GM06990 (cell line): ENCODE data around the gene HDAC4.

Experiments
- DNase-seq: peaks from one replicate; pipeline ENCODE4 v3.0.0-alpha.2; 2011; ENCODE audit not compliant: insufficient read length; ENCODE audit errors: extremely low read depth
- H3K27me3 ChIP-seq: replicated peaks from 2 replicates; pipeline ENCODE4 v1.6.0; 2011; ENCODE audit warnings: low read length; ENCODE audit not compliant: control insufficient read depth, insufficient read depth
- H3K36me3 ChIP-seq: 2 replicates; pipeline ENCODE4 v1.5.1; 2011; ENCODE audit warnings: low read length; ENCODE audit not compliant: control insufficient read depth, insufficient read depth
- H3K4me3 ChIP-seq: replicated peaks from 2 replicates; pipeline ENCODE4 v1.5.1; 2011; ENCODE audit warnings: low read depth, mild to moderate bottlenecking, control low read depth, low read length
- TF ChIP-seq, protein P1 (sequence below): IDR thresholded peaks from 2 replicates; pipeline ENCODE4 v1.5.1; 2011; ENCODE audit warnings: low read length, control low read depth, mild to moderate bottlenecking, inconsistent platforms; ENCODE audit not compliant: insufficient read depth, poor library complexity, severe bottlenecking

Gene HDAC4

GRCh38 chr2:239443102-239443620 lies 42.3 kb upstream of the HDAC4 start:
- no peaks in the 10 kb centered on the region for H3K36me3 ChIP-seq
- peaks cover 2% of the 10 kb centered on the region; the same call in 1 of the 2 replicates for H3K27me3 ChIP-seq
- TF ChIP-seq, protein P1, sequence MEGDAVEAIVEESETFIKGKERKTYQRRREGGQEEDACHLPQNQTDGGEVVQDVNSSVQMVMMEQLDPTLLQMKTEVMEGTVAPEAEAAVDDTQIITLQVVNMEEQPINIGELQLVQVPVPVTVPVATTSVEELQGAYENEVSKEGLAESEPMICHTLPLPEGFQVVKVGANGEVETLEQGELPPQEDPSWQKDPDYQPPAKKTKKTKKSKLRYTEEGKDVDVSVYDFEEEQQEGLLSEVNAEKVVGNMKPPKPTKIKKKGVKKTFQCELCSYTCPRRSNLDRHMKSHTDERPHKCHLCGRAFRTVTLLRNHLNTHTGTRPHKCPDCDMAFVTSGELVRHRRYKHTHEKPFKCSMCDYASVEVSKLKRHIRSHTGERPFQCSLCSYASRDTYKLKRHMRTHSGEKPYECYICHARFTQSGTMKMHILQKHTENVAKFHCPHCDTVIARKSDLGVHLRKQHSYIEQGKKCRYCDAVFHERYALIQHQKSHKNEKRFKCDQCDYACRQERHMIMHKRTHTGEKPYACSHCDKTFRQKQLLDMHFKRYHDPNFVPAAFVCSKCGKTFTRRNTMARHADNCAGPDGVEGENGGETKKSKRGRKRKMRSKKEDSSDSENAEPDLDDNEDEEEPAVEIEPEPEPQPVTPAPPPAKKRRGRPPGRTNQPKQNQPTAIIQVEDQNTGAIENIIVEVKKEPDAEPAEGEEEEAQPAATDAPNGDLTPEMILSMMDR, result no peak
- DNase-seq, result no peak
- H3K4me3 ChIP-seq, result no peak overlapping the region

GRCh38 chr2:239442192-239442591 lies 41.4 kb upstream of the HDAC4 start:
- no peak for DNase-seq
- H3K4me3 ChIP-seq, result no peak overlapping the region
- peaks cover 2% of the 10 kb centered on the region; the same call in 1 of the 2 replicates for H3K27me3 ChIP-seq
- no peaks in the 10 kb centered on the region for H3K36me3 ChIP-seq
- TF ChIP-seq, protein P1, result no peak

DNA sequence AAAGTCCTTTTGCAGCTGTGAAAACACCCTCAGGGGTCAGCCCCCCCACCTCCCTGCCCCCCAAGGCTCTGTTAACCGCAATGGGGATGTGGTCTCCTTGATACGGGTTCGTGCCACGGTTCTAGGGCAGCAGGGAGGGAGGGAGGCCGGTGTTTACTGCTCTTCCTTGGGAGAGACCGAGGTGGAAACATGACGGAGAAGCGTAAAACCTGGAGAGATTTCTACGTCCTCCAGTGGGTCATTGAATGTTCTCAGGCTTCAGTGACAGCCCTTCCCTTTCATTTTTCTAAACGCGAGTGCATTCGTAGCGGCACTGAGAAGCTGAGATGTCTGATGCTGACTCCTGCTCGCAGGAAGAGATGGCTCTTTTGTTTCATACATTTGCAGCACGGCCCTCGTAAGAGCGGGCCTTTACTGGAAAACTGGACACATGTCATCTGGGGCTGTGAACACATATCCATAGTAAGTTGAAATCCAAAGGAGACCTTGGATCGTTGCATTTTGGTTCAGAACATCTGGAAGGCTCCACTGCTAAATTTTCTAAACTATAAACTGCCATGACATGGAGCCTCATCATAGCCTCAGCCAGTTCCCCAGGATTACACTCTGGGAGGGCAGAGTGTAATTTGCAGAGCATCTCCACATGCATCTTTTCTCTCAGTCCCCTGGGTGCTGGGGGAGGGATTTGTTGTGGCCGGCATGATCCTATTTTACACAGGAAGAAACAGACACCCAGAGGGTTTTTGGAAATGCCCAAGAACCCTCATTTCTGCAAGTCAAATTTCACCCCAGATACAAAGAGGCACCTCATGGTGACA lies 40.6 kb upstream of the HDAC4 start:
- Histone ChIP-seq H3K27me3 (peaks cover 2% of the 10 kb centered on the region; the same call in 1 of the 2 replicates), H3K4me3 (no peak overlapping the region), H3K36me3 (no peaks in the 10 kb centered on the region)
- DNase-seq, result no peak
- TF ChIP-seq, protein P1, result no peak

DNA sequence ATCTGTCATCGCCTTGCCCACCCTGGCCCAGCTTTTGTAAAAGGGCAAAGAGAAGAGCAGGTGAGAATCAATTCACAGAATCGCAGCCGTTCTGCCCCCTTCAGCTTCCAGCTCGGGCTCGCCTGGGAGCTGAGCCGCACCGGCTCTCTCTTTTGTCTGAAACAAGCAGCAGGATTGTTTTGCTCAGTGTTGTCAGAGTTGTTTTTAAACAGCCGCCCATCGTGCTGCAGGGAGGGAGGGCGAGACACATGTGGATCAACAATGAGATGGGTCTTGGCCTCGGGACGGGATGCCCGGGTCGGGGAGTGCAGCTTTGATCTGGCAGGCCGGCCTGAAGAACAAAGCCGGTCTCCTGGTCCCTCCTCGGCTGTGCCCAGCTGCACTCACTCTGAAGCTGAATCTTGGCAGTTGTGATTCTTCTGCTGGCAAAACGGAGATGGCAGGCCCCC lies 39.7 kb upstream of the HDAC4 start:
- DNase-seq, result no peak
- TF ChIP-seq, protein P1, result no peak
- no peaks in the 10 kb centered on the region; the same call in 1 of the 2 replicates for H3K27me3 ChIP-seq

DNA sequence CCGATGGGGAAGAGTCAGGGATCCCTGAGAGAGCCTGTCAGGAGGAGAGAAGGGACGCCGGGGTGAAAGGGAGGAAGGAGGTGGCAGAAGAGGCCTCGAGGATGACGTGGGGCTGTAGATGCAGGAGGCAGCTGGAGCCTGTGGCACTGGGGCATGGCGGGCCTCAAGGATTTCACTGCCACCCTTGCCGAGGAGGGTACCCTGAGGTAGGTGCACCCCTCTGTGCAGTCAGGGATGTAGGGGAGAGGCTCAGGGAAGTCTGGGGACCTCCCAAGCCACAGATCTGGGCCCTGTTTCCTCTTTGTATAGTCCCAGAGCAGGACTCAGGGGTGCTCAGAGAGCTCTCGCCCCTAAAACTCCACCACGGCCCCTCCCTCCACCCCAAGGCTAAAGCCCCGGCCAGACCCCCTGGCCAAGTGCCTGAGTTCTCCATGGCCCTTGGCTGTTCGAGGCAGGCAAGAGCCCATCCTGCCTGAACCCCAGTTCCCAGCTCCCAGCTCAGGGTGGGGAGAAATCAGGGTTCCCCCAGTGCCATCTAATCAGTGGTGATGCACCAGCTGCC lies 39.0 kb upstream of the HDAC4 start:
- DNase-seq, result no peak
- Histone ChIP-seq H3K4me3 (no peak overlapping the region), H3K36me3 (no peaks in the 10 kb centered on the region), H3K27me3 (no peaks in the 10 kb centered on the region; the same call in 1 of the 2 replicates)
- TF ChIP-seq, protein P1, result no peak

More for the DNA sequence above, 39.7 kb upstream of the HDAC4 start:
- Histone ChIP-seq H3K36me3 (no peaks in the 10 kb centered on the region), H3K4me3 (no peak overlapping the region)
